Measurements from ENCODE around the gene RPL22.

Gene RPL22

GRCh38 chr1:6199298-6200187 lies at the start of gene RPL22:
TSS of gene RPL22 (minus strand) at chr1:6199595. CDS start at chr1:6199573, 22 bp downstream.
- DNase-seq, result peak; percentile 86 to 89

GRCh38 chr1:6248161-6248776 lies 48.9 kb upstream of the RPL22 start:
- no peak for DNase-seq

GRCh38 chr1:6247651-6248050 lies 48.3 kb upstream of the RPL22 start:
- no peak for DNase-seq

- peak in 1 of 2 experiments; percentile 9 for DNase-seq
Observed at GRCh38 chr1:6246497-6247467, 47.4 kb upstream of the RPL22 start.

- DNase-seq, result no peak
Observed at GRCh38 chr1:6245869-6246496, 46.6 kb upstream of the RPL22 start.

GRCh38 chr1:6245086-6245868 lies 45.9 kb upstream of the RPL22 start:
- no peak for DNase-seq

GRCh38 chr1:6244401-6245049 lies 45.1 kb upstream of the RPL22 start:
- no peak for DNase-seq

- no peak for DNase-seq
Observed at GRCh38 chr1:6243993-6244392, 44.6 kb upstream of the RPL22 start, which contains the start of gene HES3. TSS of gene HES3 (plus strand) at chr1:6244179. CDS start at chr1:6244366, 187 bp downstream.

- no peak for DNase-seq
Observed at GRCh38 chr1:6243053-6243834, 43.8 kb upstream of the RPL22 start.

GRCh38 chr1:6241887-6242740 lies 42.7 kb upstream of the RPL22 start:
- no peak for DNase-seq

GRCh38 chr1:6241107-6241886 lies 41.9 kb upstream of the RPL22 start:
- no peak for DNase-seq

- DNase-seq, result no peak
Observed at GRCh38 chr1:6239950-6240768, 40.8 kb upstream of the RPL22 start.

- DNase-seq, result no peak
Observed at GRCh38 chr1:6239213-6239752, 39.9 kb upstream of the RPL22 start.

GRCh38 chr1:6237093-6237492 lies 37.7 kb upstream of the RPL22 start:
- DNase-seq, result no peak

- no peak for DNase-seq
Observed at GRCh38 chr1:6235296-6235677, 35.9 kb upstream of the RPL22 start.

- DNase-seq, result no peak
Observed at GRCh38 chr1:6234502-6235295, 35.3 kb upstream of the RPL22 start.

Measured in cerebellar nuclear complex (tissue), 1 donor.